Ascending aorta (tissue), 2 donors: Measurements from ENCODE around the gene KCND2. TPM values are rescaled to one million over a fixed set of nuclear protein-coding genes. Genes with fewer than 3 reads are reported as not detected.
"Not testable (repeated sequence)": the region's sequence is repeated elsewhere in the genome, so short reads cannot be mapped to it uniquely, and the experiment has no call there.

Experiments used
- DNase-seq, 2 donors: peaks; one replicate each; pipeline ENCODE4 v3.0.0-alpha.2; 2019; ENCODE audit warnings: low spot score in 2 of 2
- H3K27ac ChIP-seq, 2 donors: fragments of 200-600 bp; sonication (generic); one replicate each; pipeline ENCODE4 v1.5.1; 2016 to 2017; ENCODE audit warnings: mild to moderate bottlenecking in 1 of 2
- H3K27me3 ChIP-seq: fragments of 200-600 bp; sonication (generic); one replicate; pipeline ENCODE4 v1.5.1; 2017
- H3K36me3 ChIP-seq, 2 donors: fragments of 200-600 bp; sonication (generic); one replicate each; pipeline ENCODE4 v1.5.1; 2016
- H3K4me1 ChIP-seq, 2 donors: fragments of 200-600 bp; sonication (generic); one replicate each; pipeline ENCODE4 v1.5.1; 2016 to 2017; ENCODE audit warnings: mild to moderate bottlenecking in 1 of 2
- H3K4me3 ChIP-seq, 2 donors: fragments of 200-600 bp; sonication (generic); one replicate each; pipeline ENCODE4 v1.5.1; 2016 to 2017; ENCODE audit warnings: mild to moderate bottlenecking in 1 of 2
- H3K9me3 ChIP-seq, 2 donors: fragments of 200-600 bp; sonication (generic); one replicate each; pipeline ENCODE4 v1.5.1; 2016
- CTCF ChIP-seq, 3 experiments: fragments of 200-600 bp in 2 of 3; fragments of 450-650 bp in 1 of 3; sonication (generic) in 2 of 3; IDR thresholded peaks; one replicate each; pipeline ENCODE4 v1.5.1; 2016 to 2019; ENCODE audit warnings: antibody characterized with exemption in 3 of 3, mild to moderate bottlenecking in 1 of 3, moderate library complexity in 1 of 3
- intact Hi-C: fragments of 100-400 bp; cut with DNase I; formaldehyde crosslinking; loops from one replicate; pipeline ENCODE4 v1.15.1; 2023
- total RNA-seq: library from RNA; depleted of rRNA; stranded (reverse); fragments of >200 nt; gene quantifications from one replicate; pipeline ENCODE4 v1.1.0, GENCODE V29; 2016

The KCND2 gene
- total RNA-seq, 1 donor from 2014 or later = 0.21 TPM

GRCh38 chr7:120780938-120781337 is 508.0 kb downstream of the KCND2 start:
- Histone ChIP-seq H3K27me3 (no peaks in the 10 kb centered on the region), H3K4me3 (no peak overlapping the region), H3K27ac (no peak overlapping the region), H3K4me1 (no peaks in the 10 kb centered on the region), H3K9me3 (no peaks in the 10 kb centered on the region), H3K36me3 (no peaks in the 10 kb centered on the region)
- TF ChIP-seq CTCF (IDR thresholded peaks at IDR 0.05) = no peak
- DNase-seq = no peak
- intact Hi-C loops = no loop called here

- intact Hi-C loops, H3K9me3 ChIP-seq, H3K4me1 ChIP-seq, H3K27ac ChIP-seq, H3K27me3 ChIP-seq, H3K4me3 ChIP-seq, H3K36me3 ChIP-seq, DNase-seq: not testable (repeated sequence)
These were observed 508.9 kb downstream of the KCND2 start for GRCh38 chr7:120781924-120782323.

GRCh38 chr7:120783273-120783672 is 510.3 kb downstream of the KCND2 start:
- intact Hi-C loops = no loop called here
- Histone ChIP-seq H3K4me3 (no peak overlapping the region), H3K36me3 (no peaks in the 10 kb centered on the region), H3K9me3 (no peaks in the 10 kb centered on the region), H3K27ac (no peak overlapping the region), H3K4me1 (no peaks in the 10 kb centered on the region), H3K27me3 (no peaks in the 10 kb centered on the region)
- no peak for DNase-seq
- no peak for TF ChIP-seq CTCF (IDR thresholded peaks at IDR 0.05)

GRCh38 chr7:120783721-120784120 is 510.7 kb downstream of the KCND2 start:
- Histone ChIP-seq H3K27me3 (no peaks in the 10 kb centered on the region), H3K9me3 (no peaks in the 10 kb centered on the region)
- no peak for DNase-seq

GRCh38 chr7:120785095-120785494 is 512.1 kb downstream of the KCND2 start:
- no peaks in the 10 kb centered on the region for H3K27me3 ChIP-seq
- H3K4me3 ChIP-seq = no peak overlapping the region
- H3K4me1 ChIP-seq = no peaks in the 10 kb centered on the region
- H3K27ac ChIP-seq = no peak overlapping the region
- no peaks in the 10 kb centered on the region for H3K36me3 ChIP-seq
- DNase-seq = no peak
- no peaks in the 10 kb centered on the region for H3K9me3 ChIP-seq
- no peak for TF ChIP-seq CTCF (IDR thresholded peaks at IDR 0.05)
- intact Hi-C loops = no loop called here

More at GRCh38 chr7:120783721-120784120, 510.7 kb downstream of the KCND2 start:
- no peaks in the 10 kb centered on the region for H3K36me3 ChIP-seq
- no peak overlapping the region for H3K27ac ChIP-seq
- H3K4me3 ChIP-seq = no peak overlapping the region
- TF ChIP-seq CTCF (IDR thresholded peaks at IDR 0.05) = no peak
- intact Hi-C loops = no loop called here
- no peaks in the 10 kb centered on the region for H3K4me1 ChIP-seq

GRCh38 chr7:120792091-120792860 is 519.3 kb downstream of the KCND2 start:
- Histone ChIP-seq H3K27me3 (no peaks in the 10 kb centered on the region), H3K4me1 (no peaks in the 10 kb centered on the region), H3K27ac (no peak overlapping the region), H3K9me3 (no peaks in the 10 kb centered on the region), H3K4me3 (no peak overlapping the region), H3K36me3 (no peaks in the 10 kb centered on the region)
- intact Hi-C loops = loop anchor here (5.0 kb wide), 2 partner anchors 65 to 315 kb away; partner anchors contain the start of gene TSPAN12
- TF ChIP-seq CTCF (IDR thresholded peaks at IDR 0.05) = peak; percentile 37 to 84 (median 81)
- peak in 1 of 2 donors; percentile 75 for DNase-seq
